SU-DHL-6 (cell line): ENCODE data around the gene LRRC1.

Experiments used
- H2AFZ ChIP-seq: fragments of 200-600 bp; sonication (generic); 2 replicates; pipeline ENCODE4 v1.6.1; 2014; ENCODE audit warnings: low read depth, mild to moderate bottlenecking, moderate library complexity, mixed read lengths, antibody characterized with exemption, low read length; ENCODE audit not compliant: severe bottlenecking
- H3F3A ChIP-seq: fragments of 200-600 bp; shearing (Covaris generic); 2 replicates; pipeline ENCODE4 v1.6.0; 2016; ENCODE audit warnings: antibody characterized with exemption, mild to moderate bottlenecking; ENCODE audit not compliant: insufficient read depth
- H3K27ac ChIP-seq: fragments of 200-600 bp; sonication (generic); 2 replicates; pipeline ENCODE4 v1.5.1; 2016; ENCODE audit warnings: low read depth, mild to moderate bottlenecking, low read length, moderate library complexity, mixed read lengths
- H3K27me3 ChIP-seq: fragments of 200-600 bp; sonication (generic), shearing (Covaris generic); 2 replicates; pipeline ENCODE4 v1.6.0; 2014; ENCODE audit warnings: mild to moderate bottlenecking, low read length
- H3K36me3 ChIP-seq: fragments of 200-600 bp; sonication (generic); 2 replicates; pipeline ENCODE4 v1.6.1; 2014; ENCODE audit warnings: mild to moderate bottlenecking, low read length, mixed read lengths
- H3K4me2 ChIP-seq: fragments of 300-600, 200-600 bp; shearing (Covaris generic), sonication (generic); 2 replicates; pipeline ENCODE4 v1.6.0; 2014; ENCODE audit warnings: low read length, low read depth, mild to moderate bottlenecking; ENCODE audit not compliant: poor library complexity, severe bottlenecking
- H3K4me3 ChIP-seq: fragments of 200-600 bp; sonication (generic); 2 replicates; pipeline ENCODE4 v1.5.1; 2014; ENCODE audit warnings: antibody characterized with exemption, low read length, mild to moderate bottlenecking, mixed read lengths; ENCODE audit not compliant: insufficient read depth, poor library complexity, severe bottlenecking
- H3K79me2 ChIP-seq: fragments of 200-600 bp; sonication (generic); 2 replicates; pipeline ENCODE4 v1.6.1; 2014; ENCODE audit warnings: mild to moderate bottlenecking, low read length, moderate library complexity; ENCODE audit not compliant: insufficient read depth
- H3K9ac ChIP-seq: fragments of 200-600 bp; sonication (generic); 2 replicates; pipeline ENCODE4 v1.7.0; 2014; ENCODE audit warnings: mild to moderate bottlenecking, low read length
- H3K9me2 ChIP-seq: fragments of 200-600 bp; sonication (generic); replicated peaks from 2 replicates; pipeline ENCODE4 v1.6.1; 2014; ENCODE audit warnings: low read length; ENCODE audit not compliant: insufficient read depth
- H3K9me3 ChIP-seq: fragments of 200-600 bp; sonication (generic); 2 replicates; pipeline ENCODE4 v1.6.1; 2014; ENCODE audit warnings: low read length, mixed read lengths; ENCODE audit not compliant: insufficient read depth
- H4K20me1 ChIP-seq: fragments of 200-600 bp; sonication (generic); 2 replicates; pipeline ENCODE4 v1.6.1; 2014; ENCODE audit warnings: low read depth, mild to moderate bottlenecking, antibody characterized with exemption, low read length, moderate library complexity, mixed read lengths
- EZH2phosphoT487 ChIP-seq: fragments of 200-600 bp; sonication (generic), shearing (Covaris generic); conservative IDR thresholded peaks from 2 replicates; pipeline ENCODE4 v1.6.1; 2018; ENCODE audit warnings: mild to moderate bottlenecking, antibody characterized with exemption, low read length, moderate library complexity, mixed read lengths
- TF ChIP-seq, protein P1 (sequence below): fragments of 200-600 bp; sonication (generic); IDR thresholded peaks from one replicate; pipeline ENCODE4 v1.5.1; 2017; ENCODE audit warnings: antibody characterized with exemption, mild to moderate bottlenecking, low read length, moderate library complexity; ENCODE audit not compliant: insufficient read depth, poor library complexity, severe bottlenecking

Gene LRRC1

GRCh38 chr6:53860511-53860910 lies 65.7 kb downstream of the LRRC1 start:
- no peaks in the 10 kb centered on the region for H3K36me3 ChIP-seq
- H3K9me3 ChIP-seq: no peaks in the 10 kb centered on the region

GRCh38 chr6:53861518-53861917 lies 66.7 kb downstream of the LRRC1 start:
- H3K27me3 ChIP-seq: no peaks in the 10 kb centered on the region
- H3K9ac ChIP-seq: no peak overlapping the region
- H3K9me2 ChIP-seq: no peaks in the 10 kb centered on the region

More at GRCh38 chr6:53860511-53860910, 65.7 kb downstream of the LRRC1 start:
- Histone ChIP-seq H4K20me1 (peaks cover 7% of the 10 kb centered on the region), H3K9me2 (no peaks in the 10 kb centered on the region), H3K4me3 (no peak overlapping the region), H3F3A (no peaks in the 10 kb centered on the region), H3K4me2 (no peak overlapping the region), H3K27me3 (no peaks in the 10 kb centered on the region), H3K9ac (no peak overlapping the region), H2AFZ (no peak overlapping the region), H3K79me2 (no peaks in the 10 kb centered on the region), H3K27ac (no peak overlapping the region)
- TF ChIP-seq, protein P1, sequence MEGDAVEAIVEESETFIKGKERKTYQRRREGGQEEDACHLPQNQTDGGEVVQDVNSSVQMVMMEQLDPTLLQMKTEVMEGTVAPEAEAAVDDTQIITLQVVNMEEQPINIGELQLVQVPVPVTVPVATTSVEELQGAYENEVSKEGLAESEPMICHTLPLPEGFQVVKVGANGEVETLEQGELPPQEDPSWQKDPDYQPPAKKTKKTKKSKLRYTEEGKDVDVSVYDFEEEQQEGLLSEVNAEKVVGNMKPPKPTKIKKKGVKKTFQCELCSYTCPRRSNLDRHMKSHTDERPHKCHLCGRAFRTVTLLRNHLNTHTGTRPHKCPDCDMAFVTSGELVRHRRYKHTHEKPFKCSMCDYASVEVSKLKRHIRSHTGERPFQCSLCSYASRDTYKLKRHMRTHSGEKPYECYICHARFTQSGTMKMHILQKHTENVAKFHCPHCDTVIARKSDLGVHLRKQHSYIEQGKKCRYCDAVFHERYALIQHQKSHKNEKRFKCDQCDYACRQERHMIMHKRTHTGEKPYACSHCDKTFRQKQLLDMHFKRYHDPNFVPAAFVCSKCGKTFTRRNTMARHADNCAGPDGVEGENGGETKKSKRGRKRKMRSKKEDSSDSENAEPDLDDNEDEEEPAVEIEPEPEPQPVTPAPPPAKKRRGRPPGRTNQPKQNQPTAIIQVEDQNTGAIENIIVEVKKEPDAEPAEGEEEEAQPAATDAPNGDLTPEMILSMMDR: no peak
- TF ChIP-seq EZH2phosphoT487: no peak

DNA sequence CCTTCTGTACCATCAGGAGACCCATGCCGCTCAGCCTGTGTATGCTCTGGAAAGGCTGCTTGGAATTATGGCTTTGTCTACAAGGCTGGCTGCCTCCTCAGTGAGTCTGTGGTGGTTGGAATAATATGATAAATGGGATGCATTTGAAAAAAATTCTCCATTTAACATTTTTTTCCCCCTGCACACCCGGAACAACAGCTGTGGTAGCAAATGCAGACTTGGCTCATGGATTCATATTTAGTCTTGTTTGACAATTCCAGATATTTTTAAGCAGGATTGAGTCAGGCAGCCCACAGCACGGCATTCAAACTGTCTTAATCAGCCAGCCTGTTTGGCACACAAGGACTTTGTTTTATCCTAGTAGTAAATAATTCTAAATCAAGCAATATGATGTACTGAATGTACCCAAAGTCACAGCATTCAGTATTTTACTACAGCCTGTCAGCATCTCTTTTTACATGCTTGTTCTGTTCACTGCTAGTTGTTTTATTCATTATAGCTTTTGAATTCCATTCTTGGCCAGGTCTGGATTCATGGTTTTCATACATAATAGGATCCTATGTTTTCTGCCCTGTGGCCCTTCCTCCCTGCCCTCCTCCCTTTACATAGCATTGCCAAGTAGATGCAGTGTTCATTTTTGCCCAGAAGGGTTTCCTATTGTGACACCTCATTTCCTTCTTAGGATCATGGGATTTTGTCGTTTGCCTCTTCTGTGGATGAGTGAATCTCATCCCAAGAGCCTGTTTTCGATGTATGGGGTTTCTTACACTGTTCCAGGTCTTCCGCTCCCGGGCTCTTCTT lies 68.1 kb downstream of the LRRC1 start:
- H3K27ac ChIP-seq: no peak overlapping the region
- no peak overlapping the region for H3K9ac ChIP-seq
- H3K9me2 ChIP-seq: no peaks in the 10 kb centered on the region
- no peak overlapping the region for H3K4me3 ChIP-seq
- no peaks in the 10 kb centered on the region for H3K36me3 ChIP-seq
- no peaks in the 10 kb centered on the region for H3K9me3 ChIP-seq
- TF ChIP-seq EZH2phosphoT487: no peak
- TF ChIP-seq, protein P1: no peak
- H3F3A ChIP-seq: no peaks in the 10 kb centered on the region
- H4K20me1 ChIP-seq: peaks cover 7% of the 10 kb centered on the region
- H3K27me3 ChIP-seq: no peaks in the 10 kb centered on the region
- H2AFZ ChIP-seq: no peak overlapping the region
- H3K79me2 ChIP-seq: no peaks in the 10 kb centered on the region
- no peak overlapping the region for H3K4me2 ChIP-seq

More at GRCh38 chr6:53861518-53861917, 66.7 kb downstream of the LRRC1 start:
- Histone ChIP-seq H3K4me2 (no peak overlapping the region), H3K79me2 (no peaks in the 10 kb centered on the region), H3K9me3 (no peaks in the 10 kb centered on the region), H3K4me3 (no peak overlapping the region), H3K36me3 (no peaks in the 10 kb centered on the region), H3F3A (no peaks in the 10 kb centered on the region), H4K20me1 (peaks cover 7% of the 10 kb centered on the region), H2AFZ (no peak overlapping the region), H3K27ac (no peak overlapping the region)
- TF ChIP-seq, protein P1: no peak
- no peak for TF ChIP-seq EZH2phosphoT487
